Testis (tissue), 2 donors: ENCODE measurements around the gene ATP5PB.

ENCODE experiments used
- POLR2A ChIP-seq: fragments of 450-650 bp; IDR thresholded peaks from one replicate; pipeline ENCODE4 v1.6.1; 2017; ENCODE audit warnings: antibody characterized with exemption, mild to moderate bottlenecking, moderate library complexity
- TF ChIP-seq, protein P1 (sequence below), 3 experiments: fragments of 450-650 bp in 2 of 3; fragments of 200-600 bp in 1 of 3; sonication (generic) in 1 of 3; IDR thresholded peaks; one replicate each; pipeline ENCODE4 v1.5.1; 2016 to 2019; ENCODE audit warnings: antibody characterized with exemption in 3 of 3, mild to moderate bottlenecking in 2 of 3, moderate library complexity in 1 of 3

DNA sequence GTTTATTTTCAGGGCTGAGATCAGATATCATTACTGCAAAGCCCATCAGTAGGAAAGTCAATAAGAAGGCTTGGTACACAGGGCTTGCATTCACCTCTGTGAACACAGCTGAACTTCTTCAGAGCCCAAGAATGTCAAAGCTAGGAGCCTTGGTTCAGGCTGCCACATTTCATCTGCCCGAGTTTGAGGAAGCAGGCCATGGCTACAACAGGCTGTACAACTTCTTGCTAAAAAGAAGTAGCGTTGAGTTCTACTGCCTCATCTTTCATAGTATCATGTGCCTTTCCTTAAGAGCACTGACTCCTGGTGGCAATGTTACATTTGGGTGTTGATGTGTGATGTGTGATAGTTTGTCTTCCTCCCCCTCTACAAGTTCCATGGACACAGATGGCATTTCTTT, 34.6 kb downstream of the ATP5PB start:
- TF ChIP-seq, protein P1, sequence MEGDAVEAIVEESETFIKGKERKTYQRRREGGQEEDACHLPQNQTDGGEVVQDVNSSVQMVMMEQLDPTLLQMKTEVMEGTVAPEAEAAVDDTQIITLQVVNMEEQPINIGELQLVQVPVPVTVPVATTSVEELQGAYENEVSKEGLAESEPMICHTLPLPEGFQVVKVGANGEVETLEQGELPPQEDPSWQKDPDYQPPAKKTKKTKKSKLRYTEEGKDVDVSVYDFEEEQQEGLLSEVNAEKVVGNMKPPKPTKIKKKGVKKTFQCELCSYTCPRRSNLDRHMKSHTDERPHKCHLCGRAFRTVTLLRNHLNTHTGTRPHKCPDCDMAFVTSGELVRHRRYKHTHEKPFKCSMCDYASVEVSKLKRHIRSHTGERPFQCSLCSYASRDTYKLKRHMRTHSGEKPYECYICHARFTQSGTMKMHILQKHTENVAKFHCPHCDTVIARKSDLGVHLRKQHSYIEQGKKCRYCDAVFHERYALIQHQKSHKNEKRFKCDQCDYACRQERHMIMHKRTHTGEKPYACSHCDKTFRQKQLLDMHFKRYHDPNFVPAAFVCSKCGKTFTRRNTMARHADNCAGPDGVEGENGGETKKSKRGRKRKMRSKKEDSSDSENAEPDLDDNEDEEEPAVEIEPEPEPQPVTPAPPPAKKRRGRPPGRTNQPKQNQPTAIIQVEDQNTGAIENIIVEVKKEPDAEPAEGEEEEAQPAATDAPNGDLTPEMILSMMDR (IDR thresholded peaks at IDR 0.05) = no peak
- no peak for TF ChIP-seq POLR2A
